ENCODE measurements around the gene SLC26A5. TPM values are rescaled to one million over a fixed set of nuclear protein-coding genes. Genes with fewer than 3 reads are reported as not detected.

SLC26A5 gene
- total RNA-seq, 1 donor from 2014 or later = not detected

GRCh38 chr7:103469095-103469948 lies 23.3 kb upstream of the SLC26A5 start:
- no peak overlapping the region for H3K27ac Mint-ChIP-seq (ENCODE audit: unreplicated experiment)
- no peaks in the 10 kb centered on the region for H3K36me3 Mint-ChIP-seq (ENCODE audit: low read depth)
- H3K4me1 Mint-ChIP-seq (ENCODE audit: low read depth) = no peaks in the 10 kb centered on the region
- H3K27me3 Mint-ChIP-seq (ENCODE audit: low read depth) = peaks cover 12% of the 10 kb centered on the region
- H3K4me3 Mint-ChIP-seq (ENCODE audit: unreplicated experiment) = no peak overlapping the region
- no peaks in the 10 kb centered on the region for H3K9me3 Mint-ChIP-seq (ENCODE audit: low read depth)
- DNase-seq (ENCODE audit: low spot score) = no peak
- no peak for TF ChIP-seq CTCF (IDR thresholded peaks at IDR 0.05)

GRCh38 chr7:103466814-103467213 lies 20.8 kb upstream of the SLC26A5 start:
- TF ChIP-seq CTCF (IDR thresholded peaks at IDR 0.05) = no peak
- peaks cover 17% of the 10 kb centered on the region for H3K27me3 Mint-ChIP-seq (ENCODE audit: low read depth)
- DNase-seq (ENCODE audit: low spot score) = no peak
- H3K4me1 Mint-ChIP-seq (ENCODE audit: low read depth) = no peaks in the 10 kb centered on the region
- H3K9me3 Mint-ChIP-seq (ENCODE audit: low read depth) = no peaks in the 10 kb centered on the region
- H3K27ac Mint-ChIP-seq (ENCODE audit: unreplicated experiment) = no peak overlapping the region
- H3K4me3 Mint-ChIP-seq (ENCODE audit: unreplicated experiment) = no peak overlapping the region
- no peaks in the 10 kb centered on the region for H3K36me3 Mint-ChIP-seq (ENCODE audit: low read depth)

- peaks cover 14% of the 10 kb centered on the region for H3K27me3 Mint-ChIP-seq (ENCODE audit: low read depth)
- H3K27ac Mint-ChIP-seq (ENCODE audit: unreplicated experiment) = no peak overlapping the region
- no peak overlapping the region for H3K4me3 Mint-ChIP-seq (ENCODE audit: unreplicated experiment)
- H3K4me1 Mint-ChIP-seq (ENCODE audit: low read depth) = no peaks in the 10 kb centered on the region
- no peak for DNase-seq (ENCODE audit: low spot score)
- TF ChIP-seq CTCF (IDR thresholded peaks at IDR 0.05) = no peak
- no peaks in the 10 kb centered on the region for H3K36me3 Mint-ChIP-seq (ENCODE audit: low read depth)
- H3K9me3 Mint-ChIP-seq (ENCODE audit: low read depth) = no peaks in the 10 kb centered on the region
Measured at GRCh38 chr7:103462358-103462757, 16.4 kb upstream of the SLC26A5 start.

- Mint-ChIP-seq H3K36me3 (ENCODE audit: low read depth) (peaks cover 3% of the 10 kb centered on the region), H3K27ac (ENCODE audit: unreplicated experiment) (no peak overlapping the region), H3K4me1 (ENCODE audit: low read depth) (peaks cover 10% of the 10 kb centered on the region), H3K27me3 (ENCODE audit: low read depth) (peaks cover 81% of the 10 kb centered on the region), H3K4me3 (ENCODE audit: unreplicated experiment) (no peak overlapping the region), H3K9me3 (ENCODE audit: low read depth) (peaks cover 16% of the 10 kb centered on the region)
- no peak for DNase-seq (ENCODE audit: low spot score)
- peak; percentile 80 for TF ChIP-seq CTCF (IDR thresholded peaks at IDR 0.05)
Measured at GRCh38 chr7:103447073-103447960, 1.3 kb upstream of the SLC26A5 start.
